HepG2 (cell line): Measurements from ENCODE around the gene RASSF7. TPM values are rescaled to one million over a fixed set of nuclear protein-coding genes. Genes with fewer than 3 reads are reported as not detected.

Experiments
- ATAC-seq: fragments of 200-7000 bp; cut with Tn5 transposase; 3 replicates; pipeline ENCODE4 v1.9.1; 2020; ENCODE audit warnings: mild to moderate bottlenecking, moderate library complexity
- BruUV-seq: library from RNA; stranded (reverse); fragments of 400-500 nt; replicated peaks from 2 replicates; lab custom pipeline; 2021; lab: Mats Ljungman, UMichigan
- CTCF ChIA-PET: fragments of 300-600 bp; formaldehyde crosslinking; extraction: SDS; loops from one replicate; lab custom pipeline; 2021; ENCODE audit warnings: low total read pairs, inconsistent platforms, low intra/inter-chr PET ratio; lab: Yijun Ruan, JAX
- POLR2A ChIA-PET: fragments of 350-600 bp; sonication (Branson Sonifier 250); formaldehyde crosslinking; loops from one replicate; lab custom pipeline; 2020; ENCODE audit warnings: antibody characterized with exemption, inconsistent platforms; lab: Yijun Ruan, JAX
- DNase-seq: peaks from one replicate; pipeline ENCODE4 v3.0.0-alpha.2; 2015; ENCODE audit warnings: low spot score
- FAIRE-seq: peaks from 3 replicates; lab custom pipeline; 2011; peaks lifted over from hg19 to GRCh38; lab: Jason Lieb, UNC
- H2AFZ ChIP-seq: one replicate; pipeline ENCODE4 v1.6.1; 2011; ENCODE audit warnings: low read length, inconsistent platforms
- H3K27ac ChIP-seq: fragments of 300-600 bp; 3 replicates; pipeline ENCODE4 v1.8.0; 2011; ENCODE audit warnings: mixed run types, mild to moderate bottlenecking, mixed read lengths, low read length, inconsistent platforms; ENCODE audit not compliant: insufficient read depth; ENCODE audit errors: extremely low read length
- H3K27me3 ChIP-seq, 2 experiments: fragments of 200-600 bp in 1 of 2; 2 replicates in 1 of 2; 3 replicates in 1 of 2; pipeline versions ENCODE4 v1.6.0 to v1.8.0; 2011; ENCODE audit warnings: low read length in 2 of 2, mild to moderate bottlenecking in 2 of 2, moderate library complexity in 2 of 2, inconsistent platforms in 1 of 2; ENCODE audit not compliant: insufficient read depth in 2 of 2, control insufficient read depth in 1 of 2
- H3K36me3 ChIP-seq, 2 experiments: fragments of 200-600 bp in 1 of 2; replicated peaks in 1 of 2; 2 replicates in 1 of 2; 3 replicates in 1 of 2; pipeline versions ENCODE4 v1.5.1 to v1.8.0; 2011; ENCODE audit warnings: low read length in 2 of 2, inconsistent platforms in 1 of 2; ENCODE audit not compliant: insufficient read depth in 2 of 2, control insufficient read depth in 1 of 2
- H3K4me1 ChIP-seq: 2 replicates; pipeline ENCODE4 v1.5.1; 2012; ENCODE audit warnings: low read length, inconsistent platforms; ENCODE audit not compliant: insufficient read depth
- H3K4me2 ChIP-seq: 2 replicates; pipeline ENCODE4 v1.6.0; 2011; ENCODE audit warnings: low read depth, low read length, inconsistent platforms
- H3K4me3 ChIP-seq, 3 experiments: fragments of 200-600 bp in 1 of 3; sonication (generic), shearing (Covaris generic) in 1 of 3; replicated peaks in 1 of 3; 2 replicates each; pipeline ENCODE4 v1.5.1; 2011 to 2016; ENCODE audit warnings: low read length in 3 of 3, inconsistent platforms in 2 of 3, low read depth in 2 of 3, mild to moderate bottlenecking in 2 of 3, control low read depth in 1 of 3, mixed read lengths in 1 of 3; ENCODE audit not compliant: insufficient read depth in 1 of 3
- H3K79me2 ChIP-seq: one replicate; pipeline ENCODE4 v1.6.1; 2011; ENCODE audit warnings: low read length, inconsistent platforms; ENCODE audit not compliant: insufficient read depth
- H3K9ac ChIP-seq: 2 replicates; pipeline ENCODE4 v1.6.0; 2011; ENCODE audit warnings: mild to moderate bottlenecking, low read depth, low read length, inconsistent platforms; ENCODE audit not compliant: insufficient read depth
- H3K9me3 ChIP-seq: 2 replicates; pipeline ENCODE4 v1.5.1; 2012; ENCODE audit warnings: mild to moderate bottlenecking, low read length
- H4K20me1 ChIP-seq: 2 replicates; pipeline ENCODE4 v1.6.0; 2011; ENCODE audit warnings: inconsistent platforms, mild to moderate bottlenecking, low read length, moderate library complexity; ENCODE audit not compliant: insufficient read depth
- CHD2 ChIP-seq: IDR thresholded peaks from 2 replicates; pipeline ENCODE4 v1.6.1; 2011; ENCODE audit warnings: low read depth, low read length, improper control_type of control experiment
- CHD4 ChIP-seq: fragments of 200-600 bp; sonication (generic); IDR thresholded peaks from 2 replicates; pipeline ENCODE4 v1.7.0; 2017; ENCODE audit warnings: mild to moderate bottlenecking, low read length, borderline replicate concordance
- ETV5 ChIP-seq: IDR thresholded peaks from 2 replicates; pipeline ENCODE4 v1.6.1; 2018; ENCODE audit warnings: missing biosample characterization, missing genetic modification reagents, inconsistent platforms, borderline replicate concordance
- GATAD1 ChIP-seq: IDR thresholded peaks from 2 replicates; pipeline ENCODE4 v1.6.1; 2016; ENCODE audit warnings: missing genetic modification reagents, missing compliant biosample characterization
- HNRNPLL ChIP-seq: fragments of 200-400 bp; formaldehyde crosslinking; IDR thresholded peaks from 2 replicates; pipeline ENCODE4 v1.6.1; 2017; ENCODE audit warnings: mild to moderate bottlenecking, low read depth, low read length; ENCODE audit not compliant: poor library complexity, severe bottlenecking
- KLF12 ChIP-seq: sonication (generic); formaldehyde crosslinking; IDR thresholded peaks from 2 replicates; pipeline ENCODE4 v1.4.0; 2020; ENCODE audit warnings: missing genetic modification reagents, borderline replicate concordance
- NONO ChIP-seq, 2 experiments: fragments of 450-650 bp in 1 of 2; sonication (generic) in 1 of 2; formaldehyde crosslinking in 1 of 2; IDR thresholded peaks in 1 of 2; conservative IDR thresholded peaks in 1 of 2; 2 replicates each; pipeline versions ENCODE4 v1.6.1 to v1.8.0; 2017 to 2022; ENCODE audit warnings: mild to moderate bottlenecking in 1 of 2, missing genetic modification reagents in 1 of 2, moderate library complexity in 1 of 2
- PAX8 ChIP-seq: sonication (generic); formaldehyde crosslinking; IDR thresholded peaks from 2 replicates; pipeline ENCODE4 v1.8.0; 2022; ENCODE audit warnings: mild to moderate bottlenecking, missing genetic modification reagents, borderline replicate concordance
- PRPF4 ChIP-seq: fragments of 200-400 bp; formaldehyde crosslinking; IDR thresholded peaks from 2 replicates; pipeline ENCODE4 v1.6.1; 2016; ENCODE audit warnings: low read length, low read depth; ENCODE audit not compliant: poor library complexity, severe bottlenecking
- SRY ChIP-seq: sonication (generic); formaldehyde crosslinking; IDR thresholded peaks from 2 replicates; pipeline ENCODE4 v1.8.0; 2022; ENCODE audit warnings: mild to moderate bottlenecking, missing genetic modification reagents
- ZFP36L1 ChIP-seq: sonication (generic); formaldehyde crosslinking; IDR thresholded peaks from 2 replicates; pipeline ENCODE4 v1.8.0; 2022; ENCODE audit warnings: mild to moderate bottlenecking, missing genetic modification reagents, moderate library complexity
- ZNF432 ChIP-seq: sonication (generic); formaldehyde crosslinking; IDR thresholded peaks from 2 replicates; pipeline ENCODE4 v1.5.0; 2020; ENCODE audit warnings: missing genetic modification reagents, mild to moderate bottlenecking, borderline replicate concordance
- ZNF790 ChIP-seq: sonication (generic); formaldehyde crosslinking; IDR thresholded peaks from 2 replicates; pipeline ENCODE4 v1.8.0; 2022; ENCODE audit warnings: missing genetic modification reagents, mild to moderate bottlenecking, borderline replicate concordance
- ZNF83 ChIP-seq: sonication (generic); formaldehyde crosslinking; IDR thresholded peaks from 2 replicates; pipeline ENCODE4 v1.4.0; 2020; ENCODE audit warnings: missing genetic modification reagents, mild to moderate bottlenecking, borderline replicate concordance
- ZNF879 ChIP-seq: sonication (generic); formaldehyde crosslinking; IDR thresholded peaks from 2 replicates; pipeline ENCODE4 v1.8.1; 2023; ENCODE audit warnings: missing genetic modification reagents
- whole genome bisulfite sequencing: methylation state at CpG from one replicate; pipeline ENCODE4 v1.1.6; 2017; ENCODE audit warnings: low lambda C conversion rate; 5-methylcytosine and 5-hydroxymethylcytosine counted together
- in situ Hi-C: cut with HindIII; loops from 2 replicates; pipeline ENCODE4 v1.10.0; 2017; ENCODE audit warnings: low pct_unique_long_range_greater_than_20kb; ENCODE audit not compliant: extremely low pct_ligation_motif_present
- intact Hi-C: fragments of 100-400 bp; cut with micrococcal nuclease; formaldehyde crosslinking; loops from one replicate; pipeline ENCODE4 v1.10.0; 2022; ENCODE audit not compliant: unreplicated experiment
- polyA plus RNA-seq, 8 experiments: library from polyadenylated mRNA; depleted of rRNA in 3 of 8; stranded (reverse) in 7 of 8; unstranded in 1 of 8; fragments of >200 nt; fragmentation: Illumina TruSeq in 4 of 8; extraction: Trizol in 4 of 8; gene quantifications; 2 replicates each; pipeline versions ENCODE4 v1.2.1 to v1.2.3, GENCODE V29; 2011 to 2016; ENCODE audit warnings: low read depth in 4 of 8, missing spikeins in 1 of 8, mixed read lengths in 1 of 8; ENCODE audit not compliant: insufficient read depth in 1 of 8
- total RNA-seq, 5 experiments: library from RNA; depleted of rRNA; stranded (reverse); fragments of >200 nt; fragmentation: Illumina TruSeq; extraction: Trizol; gene quantifications; 2 replicates each; pipeline ENCODE4 v1.2.3, GENCODE V29; 2016; ENCODE audit warnings: low read depth in 1 of 5
- TF ChIP-seq, protein P1 (sequence below): sonication (generic); formaldehyde crosslinking; IDR thresholded peaks from 2 replicates; pipeline ENCODE4 v1.4.0; 2020; ENCODE audit warnings: missing genetic modification reagents, low read depth, mild to moderate bottlenecking, borderline replicate concordance
- TF ChIP-seq, protein P2 (sequence below): sonication (generic); formaldehyde crosslinking; IDR thresholded peaks from 2 replicates; pipeline ENCODE4 v1.5.0; 2020; ENCODE audit warnings: missing genetic modification reagents
- TF ChIP-seq, protein P3 (sequence below): sonication (generic); formaldehyde crosslinking; IDR thresholded peaks from 2 replicates; pipeline ENCODE4 v1.5.0; 2020; ENCODE audit warnings: mild to moderate bottlenecking, missing genetic modification reagents
- TF ChIP-seq, protein P4 (sequence below): sonication (generic); IDR thresholded peaks from 2 replicates; pipeline ENCODE4 v1.6.1; 2016; ENCODE audit warnings: low read depth, borderline replicate concordance

RASSF7 gene
- total and polyA plus RNA-seq, 2 of the 13 experiments (the other 11 are each of a cell fraction or from before 2014, with no cell fraction given), result 20.2 to 28.6 TPM

DNA sequence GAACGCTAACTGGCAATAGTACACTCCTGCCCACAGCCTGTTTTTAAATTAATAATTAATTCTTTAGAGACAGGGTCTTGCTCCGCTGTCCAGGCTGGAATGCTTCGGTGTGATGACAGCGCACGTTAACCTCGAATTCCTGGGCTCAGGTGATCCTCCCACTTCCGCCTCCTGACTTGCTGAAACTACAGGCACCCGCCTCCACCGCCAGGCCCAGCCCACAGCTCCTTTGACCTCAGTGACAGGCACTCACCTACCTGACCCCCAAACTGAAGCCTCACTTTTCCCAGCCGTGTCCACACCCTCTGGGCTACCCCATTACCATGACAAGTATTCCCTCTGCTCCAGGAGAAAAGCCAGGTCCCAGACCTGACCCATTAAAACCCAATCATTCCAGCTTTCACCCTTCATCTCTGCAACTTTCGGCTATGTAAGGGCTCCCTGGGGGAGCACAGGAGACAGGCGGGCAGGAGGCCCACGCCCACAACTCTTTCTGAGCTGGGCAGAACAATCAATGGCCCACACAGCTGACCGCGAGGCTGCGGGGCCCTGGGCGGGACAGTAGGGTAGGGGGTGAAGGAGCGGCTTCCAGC lies 962 bp upstream of the RASSF7 start:
- peak overlapping the region; percentile 93 for H3K27ac ChIP-seq
- 0% methylated on average over 6 of the region's 18 CpGs for WGBS
- in situ Hi-C loops, result loop anchor here (5.0 to 10.0 kb wide), 2 partner anchors 37 to 65 kb away; partner anchors contain the start of genes CDHR5 and SCT
- 0 out of 2 replicates have a peak, but pooled peaks cover 3% of the 10 kb centered on the region for H4K20me1 ChIP-seq
- intact Hi-C loops, result loop anchor here (10.0 kb wide), 1 partner anchor 55 kb away; the partner anchor contains the start of gene IRF7
- no TSS peak for BruUV-seq
- peak overlapping the region; percentile 95 for H3K4me2 ChIP-seq
- peaks cover 8% of the 10 kb centered on the region for H3K79me2 ChIP-seq
- peak; percentile 62 for FAIRE-seq
- ATAC-seq, result peak; percentile 37
- no peak overlapping the region for H2AFZ ChIP-seq
- no peaks in the 10 kb centered on the region for H3K9me3 ChIP-seq
- H3K4me1 ChIP-seq, result peaks cover 68% of the 10 kb centered on the region
- POLR2A ChIA-PET, result interaction anchor here (0.8 to 2.1 kb wide), 17 partner anchors 9 to 353 kb away, joined by 3 to 27 read pairs (median 5); partner anchors contain the start of genes BET1L, DEAF1, HRAS and PHRF1
- peak overlapping the region; percentile 77 for H3K9ac ChIP-seq
- H3K27me3 ChIP-seq, result no peaks in the 10 kb centered on the region
- DNase-seq, result peak; percentile 81
- H3K4me3 ChIP-seq, result peak overlapping the region; percentile 75 to 92 (median 85)
- CTCF ChIA-PET, result no interaction called here
- peaks cover 0 to 2% of the 10 kb centered on the region in 2 experiments; a peak in 3 of 5 replicates for H3K36me3 ChIP-seq
- TF ChIP-seq, protein P1, sequence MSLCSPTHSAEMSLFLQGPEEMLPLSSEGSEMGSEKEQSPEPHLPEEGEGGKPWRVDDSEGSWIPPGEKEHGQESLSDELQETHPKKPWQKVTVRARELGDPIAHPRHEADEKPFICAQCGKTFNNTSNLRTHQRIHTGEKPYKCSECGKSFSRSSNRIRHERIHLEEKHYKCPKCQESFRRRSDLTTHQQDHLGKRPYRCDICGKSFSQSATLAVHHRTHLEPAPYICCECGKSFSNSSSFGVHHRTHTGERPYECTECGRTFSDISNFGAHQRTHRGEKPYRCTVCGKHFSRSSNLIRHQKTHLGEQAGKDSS (CRISPR knock-in tag), result 0 out of 2 replicates have a peak, but pooled peaks have one; percentile 12
- TF ChIP-seq NONO (IDR thresholded peaks at IDR 0.05), result no peak
- no peak for TF ChIP-seq NONO (CRISPR knock-in tag; conservative IDR thresholded peaks at IDR 0.05)
- peak; percentile 4; the same call in 1 of the 2 replicates for TF ChIP-seq ZNF879 (CRISPR knock-in tag)
- no peak for TF ChIP-seq ZNF790 (CRISPR knock-in tag)
- no peak for TF ChIP-seq CHD2
- no peak for TF ChIP-seq ZNF432 (CRISPR knock-in tag)
- TF ChIP-seq HNRNPLL, result no peak
- TF ChIP-seq, protein P2, sequence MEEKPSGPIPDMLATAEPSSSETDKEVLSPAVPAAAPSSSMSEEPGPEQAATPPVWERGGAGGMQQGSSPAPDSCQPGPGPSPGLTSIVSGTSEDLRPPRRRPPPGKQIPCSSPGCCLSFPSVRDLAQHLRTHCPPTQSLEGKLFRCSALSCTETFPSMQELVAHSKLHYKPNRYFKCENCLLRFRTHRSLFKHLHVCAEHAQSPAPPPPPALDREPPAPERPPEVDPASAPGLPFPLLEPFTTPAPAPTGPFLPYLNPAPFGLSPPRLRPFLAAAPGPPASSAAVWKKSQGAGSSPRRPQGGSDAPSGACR (CRISPR knock-in tag), result no peak
- TF ChIP-seq GATAD1, result no peak
- no peak for TF ChIP-seq KLF12 (CRISPR knock-in tag)
- TF ChIP-seq ETV5 (CRISPR knock-in tag), result peak; percentile 81
- TF ChIP-seq, protein P3, sequence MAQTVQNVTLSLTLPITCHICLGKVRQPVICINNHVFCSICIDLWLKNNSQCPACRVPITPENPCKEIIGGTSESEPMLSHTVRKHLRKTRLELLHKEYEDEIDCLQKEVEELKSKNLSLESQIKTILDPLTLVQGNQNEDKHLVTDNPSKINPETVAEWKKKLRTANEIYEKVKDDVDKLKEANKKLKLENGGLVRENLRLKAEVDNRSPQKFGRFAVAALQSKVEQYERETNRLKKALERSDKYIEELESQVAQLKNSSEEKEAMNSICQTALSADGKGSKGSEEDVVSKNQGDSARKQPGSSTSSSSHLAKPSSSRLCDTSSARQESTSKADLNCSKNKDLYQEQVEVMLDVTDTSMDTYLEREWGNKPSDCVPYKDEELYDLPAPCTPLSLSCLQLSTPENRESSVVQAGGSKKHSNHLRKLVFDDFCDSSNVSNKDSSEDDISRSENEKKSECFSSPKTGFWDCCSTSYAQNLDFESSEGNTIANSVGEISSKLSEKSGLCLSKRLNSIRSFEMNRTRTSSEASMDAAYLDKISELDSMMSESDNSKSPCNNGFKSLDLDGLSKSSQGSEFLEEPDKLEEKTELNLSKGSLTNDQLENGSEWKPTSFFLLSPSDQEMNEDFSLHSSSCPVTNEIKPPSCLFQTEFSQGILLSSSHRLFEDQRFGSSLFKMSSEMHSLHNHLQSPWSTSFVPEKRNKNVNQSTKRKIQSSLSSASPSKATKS (CRISPR knock-in tag), result no peak
- TF ChIP-seq PAX8 (CRISPR knock-in tag), result no peak
- TF ChIP-seq ZFP36L1, result 0 out of 2 replicates have a peak, but pooled peaks have one; percentile 56
- TF ChIP-seq CHD4, result 0 out of 2 replicates have a peak, but pooled peaks have one; percentile 54
- TF ChIP-seq PRPF4, result no peak
- no peak for TF ChIP-seq SRY (CRISPR knock-in tag)
- no peak for TF ChIP-seq ZNF83 (CRISPR knock-in tag)
- TF ChIP-seq, protein P4, sequence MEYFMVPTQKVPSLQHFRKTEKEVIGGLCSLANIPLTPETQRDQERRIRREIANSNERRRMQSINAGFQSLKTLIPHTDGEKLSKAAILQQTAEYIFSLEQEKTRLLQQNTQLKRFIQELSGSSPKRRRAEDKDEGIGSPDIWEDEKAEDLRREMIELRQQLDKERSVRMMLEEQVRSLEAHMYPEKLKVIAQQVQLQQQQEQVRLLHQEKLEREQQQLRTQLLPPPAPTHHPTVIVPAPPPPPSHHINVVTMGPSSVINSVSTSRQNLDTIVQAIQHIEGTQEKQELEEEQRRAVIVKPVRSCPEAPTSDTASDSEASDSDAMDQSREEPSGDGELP, result peak; percentile 80; the same call in 1 of the 2 replicates
